NCI-H128 (cell line): ENCODE measurements around the gene CATSPERD.

ENCODE experiments used
- DNase-seq: peaks from one replicate; lab custom pipeline; 2025; ENCODE audit not compliant: unreplicated experiment; lab: John Stamatoyannopoulos, UW

The CATSPERD gene

GRCh38 chr19:5825178-5825577 is 104.7 kb downstream of the CATSPERD start:
- DNase-seq: no peak

- peak; percentile 88 for DNase-seq
Measured at GRCh38 chr19:5826531-5827341, 106.3 kb downstream of the CATSPERD start.

DNA sequence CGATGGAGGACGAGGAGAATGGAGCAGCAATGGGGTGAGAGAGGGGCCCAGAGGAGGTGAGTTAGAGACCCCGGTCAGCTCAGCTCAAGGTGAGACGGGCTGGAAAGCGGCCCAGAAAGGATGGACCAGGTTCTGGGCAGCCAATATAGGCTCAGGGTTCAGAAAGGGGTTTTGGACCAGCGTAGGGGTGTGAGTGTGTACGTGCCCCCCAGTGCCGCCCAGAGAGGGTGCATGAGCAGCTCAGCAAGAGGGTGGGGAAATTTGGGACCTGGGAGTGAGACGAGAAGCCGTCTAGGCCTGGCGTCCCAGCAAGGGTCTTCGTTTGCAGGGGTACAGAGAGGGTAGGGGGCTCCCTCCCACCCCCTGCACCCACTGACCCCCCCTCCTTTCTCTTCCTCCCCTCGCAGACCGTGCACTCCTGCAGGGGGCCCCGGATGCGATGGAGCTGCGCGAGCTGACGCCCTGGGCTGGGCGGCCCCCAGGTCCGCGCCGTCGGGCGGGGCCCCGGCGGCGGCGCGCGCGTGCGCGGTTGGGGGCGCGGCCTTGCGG is 107.0 kb downstream of the CATSPERD start:
- no peak for DNase-seq

GRCh38 chr19:5827891-5828660 is 107.6 kb downstream of the CATSPERD start:
- peak; percentile 94 for DNase-seq
